Measurements from ENCODE around the gene MYO1D. TPM values are rescaled to one million over a fixed set of nuclear protein-coding genes. Genes with fewer than 3 reads are reported as not detected.

Gene MYO1D
- total RNA-seq, 4 donors from 2014 or later: 36.9 to 49.2 (median 39.5) TPM

GRCh38 chr17:32664936-32665583, 211.9 kb downstream of the MYO1D start:
- ATAC-seq (ENCODE audit: low FRiP score) (no peak), DNase-seq (ENCODE audit: low spot score) (no peak)
- TF ChIP-seq CTCF (IDR thresholded peaks at IDR 0.05): no peak

GRCh38 chr17:32660496-32660985, 216.4 kb downstream of the MYO1D start:
- ATAC-seq (ENCODE audit: low FRiP score) (no peak), DNase-seq (ENCODE audit: low spot score) (no peak)
- no peak for TF ChIP-seq CTCF (IDR thresholded peaks at IDR 0.05)

- peak; percentile 48 for ATAC-seq (ENCODE audit: low FRiP score)
- peak; percentile 64 for DNase-seq (ENCODE audit: low spot score)
- TF ChIP-seq CTCF (IDR thresholded peaks at IDR 0.05): peak in 1 of 3 donors; percentile 8
Observed at GRCh38 chr17:32659419-32659842, 217.5 kb downstream of the MYO1D start.

GRCh38 chr17:32658470-32659418, 218.2 kb downstream of the MYO1D start:
- no peak for DNase-seq (ENCODE audit: low spot score)
- no peak for TF ChIP-seq CTCF (IDR thresholded peaks at IDR 0.05)
- ATAC-seq (ENCODE audit: low FRiP score): no peak

- DNase-seq (ENCODE audit: low spot score): no peak
- no peak for TF ChIP-seq CTCF (IDR thresholded peaks at IDR 0.05)
- ATAC-seq (ENCODE audit: low FRiP score): no peak
Observed at GRCh38 chr17:32656886-32657285, 220.0 kb downstream of the MYO1D start.

- ATAC-seq (ENCODE audit: low FRiP score) (no peak), DNase-seq (ENCODE audit: low spot score) (no peak)
- TF ChIP-seq CTCF (IDR thresholded peaks at IDR 0.05): no peak
Observed at GRCh38 chr17:32654324-32654723, 222.6 kb downstream of the MYO1D start.

Measured in omental fat pad (tissue), 4 donors.